NCI-H2196 (cell line): ENCODE results near the gene MBD3L2.
"Not testable (repeated sequence)": the region's sequence is repeated elsewhere in the genome, so short reads cannot be mapped to it uniquely, and the experiment has no call there.

Experiments
- DNase-seq: peaks from one replicate; lab custom pipeline; 2025; ENCODE audit not compliant: unreplicated experiment; lab: John Stamatoyannopoulos, UW

The MBD3L2 gene

DNA sequence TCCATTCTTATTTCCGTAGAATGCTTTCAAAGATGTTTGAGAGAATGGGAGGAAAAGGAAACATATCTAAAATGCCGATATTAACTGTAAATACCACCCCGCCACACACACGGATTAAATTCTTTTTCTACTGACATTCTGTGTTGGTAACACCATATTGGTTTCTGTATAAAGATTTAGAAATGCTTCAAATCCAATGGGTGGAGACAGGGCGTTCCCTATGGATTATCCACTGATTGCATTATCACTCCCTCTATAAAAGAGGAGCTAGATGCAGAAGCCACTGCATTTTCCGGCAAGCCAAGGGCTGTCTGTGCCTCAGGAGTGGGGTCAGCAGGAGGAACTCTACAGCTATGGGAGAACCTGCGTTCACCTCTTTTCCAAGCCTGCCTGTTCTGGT, at the start of gene MBD3L2:
Gene MBD3L2 (plus strand): TSS at position 301 of the 400 bp plus-strand sequence. CDS start 53 bp downstream, at position 354.
- not testable (repeated sequence) for DNase-seq

DNA sequence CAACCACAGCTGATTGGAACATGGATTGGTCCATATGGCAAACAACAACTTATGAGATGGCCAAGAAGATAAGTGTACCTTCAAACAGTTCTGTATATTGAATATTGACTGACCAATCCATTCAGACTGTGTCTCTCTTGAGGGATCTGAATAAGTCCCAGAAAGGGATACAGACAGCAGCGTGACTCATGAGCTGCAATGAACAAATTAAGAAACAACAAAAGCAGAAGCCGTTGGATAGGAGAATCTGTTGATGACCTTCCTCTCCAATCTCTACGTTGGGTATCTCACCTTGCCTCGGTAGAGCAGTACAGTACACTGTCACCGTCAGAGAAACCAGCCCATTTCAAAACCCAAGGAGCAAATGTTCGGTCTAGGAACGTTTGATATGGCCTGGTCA, 49.2 kb upstream of the MBD3L2 start:
- DNase-seq = no peak

DNA sequence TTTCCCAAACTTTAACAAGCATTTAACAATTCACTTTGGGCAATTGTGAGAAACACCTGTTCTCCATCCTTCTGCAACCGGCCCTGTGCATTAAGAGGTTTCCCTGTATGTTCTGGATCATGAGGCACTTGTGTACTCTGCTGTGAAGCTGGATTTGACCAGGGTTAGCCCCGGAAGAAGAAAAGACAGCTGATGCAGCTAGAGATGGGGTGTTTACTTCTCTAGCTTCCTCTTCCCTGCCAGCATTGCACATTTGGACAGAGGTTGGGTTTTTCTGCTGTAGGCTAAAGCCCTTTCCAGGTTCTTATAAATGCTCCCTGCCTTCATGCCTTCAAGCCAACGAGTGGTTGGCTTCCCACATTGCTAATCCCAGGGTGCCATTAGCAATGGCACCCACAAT, 48.8 kb upstream of the MBD3L2 start:
- no peak for DNase-seq

DNA sequence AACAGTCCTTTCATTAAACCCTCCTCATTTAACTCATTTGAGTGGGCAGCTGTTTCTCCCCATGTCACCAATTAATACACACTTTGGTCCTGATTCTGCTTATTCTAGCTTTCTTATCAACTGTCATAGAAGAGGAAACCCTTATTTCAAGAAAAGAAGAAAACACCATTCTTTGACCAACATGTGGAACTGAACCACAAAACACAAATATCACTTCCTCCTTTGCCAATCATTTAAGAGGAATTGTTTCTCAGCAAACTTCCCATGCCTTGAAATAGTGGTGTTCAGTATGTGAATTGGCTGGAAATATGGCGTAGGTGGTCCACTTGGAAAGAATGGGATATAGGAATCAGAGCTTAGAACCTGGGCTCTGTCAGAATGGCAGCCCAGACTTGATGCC, 48.3 kb upstream of the MBD3L2 start:
- no peak for DNase-seq

DNA sequence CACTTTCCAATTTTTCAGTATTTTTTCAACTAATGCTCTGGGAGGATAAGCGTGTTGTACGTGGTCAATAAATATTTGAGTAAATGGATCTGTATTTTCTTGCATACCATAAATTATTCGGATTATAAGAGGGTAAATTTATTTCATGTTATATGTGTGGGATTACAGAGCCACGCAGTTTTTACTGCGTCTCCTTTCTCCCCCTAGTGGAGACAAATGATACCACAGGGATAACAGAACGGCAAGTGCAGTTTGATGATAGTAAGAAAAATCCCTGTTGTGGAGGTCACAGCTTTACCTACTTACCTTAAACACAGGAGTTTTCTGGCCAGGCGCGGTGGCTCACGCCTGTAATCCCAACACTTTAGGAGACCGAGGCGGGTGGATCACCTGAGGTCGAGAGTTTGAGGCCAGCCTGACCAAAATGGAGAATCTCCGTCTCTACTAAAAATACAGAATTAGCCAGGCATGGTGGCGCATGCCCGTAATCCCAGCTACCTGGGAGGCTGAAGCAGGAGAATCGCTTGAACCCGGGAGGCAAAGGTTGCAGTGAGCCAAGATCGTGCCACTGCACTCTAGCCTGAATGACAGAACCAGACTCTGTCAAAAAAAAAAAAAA, 44.7 kb upstream of the MBD3L2 start:
- peak; percentile 62 for DNase-seq

DNA sequence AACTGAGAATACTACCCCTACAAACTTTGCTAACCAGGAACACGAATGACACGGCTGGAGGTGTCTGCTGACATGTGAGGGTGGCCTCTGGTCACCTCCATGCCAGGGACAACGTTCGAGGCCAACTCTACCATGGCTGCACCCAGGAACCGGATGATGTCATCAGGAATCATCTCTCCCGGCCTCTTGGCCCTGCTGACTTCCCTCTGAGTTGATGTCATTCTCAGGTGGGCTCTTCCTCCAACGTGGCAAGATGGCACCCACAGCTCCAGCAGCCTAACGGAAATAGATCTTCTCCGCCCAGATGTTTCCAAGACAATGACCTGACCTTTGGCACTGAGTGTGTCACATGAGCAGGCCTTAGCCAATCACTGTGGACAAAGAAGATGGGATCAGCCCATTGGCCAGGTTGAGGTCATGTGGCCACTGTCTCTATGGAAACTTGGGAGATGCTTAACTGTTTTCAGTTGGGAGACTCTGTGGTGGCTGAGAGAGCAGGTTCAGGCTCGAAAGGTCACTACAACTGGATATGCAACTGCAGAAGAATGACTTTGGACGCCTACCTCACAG, 42.9 kb upstream of the MBD3L2 start:
- DNase-seq = no peak

DNA sequence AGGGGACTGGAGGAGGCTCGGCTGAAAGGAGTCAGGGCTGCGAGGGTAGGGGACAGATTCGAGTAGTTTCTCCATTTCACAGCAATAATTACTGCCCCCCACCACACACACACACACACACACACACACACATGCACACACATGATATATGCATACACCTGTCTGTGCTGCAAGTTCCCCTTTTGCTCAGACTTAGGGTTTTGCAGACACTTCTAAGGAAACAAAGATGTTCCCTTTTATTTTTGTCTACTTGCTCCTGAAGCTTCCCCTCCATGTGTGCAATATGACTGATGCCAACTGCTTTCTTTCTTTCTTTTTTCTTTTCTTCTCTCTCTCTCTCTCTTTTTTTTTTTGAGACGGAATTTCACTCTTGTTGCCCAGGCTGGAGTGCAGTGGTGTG, 41.3 kb upstream of the MBD3L2 start:
- DNase-seq = no peak

DNA sequence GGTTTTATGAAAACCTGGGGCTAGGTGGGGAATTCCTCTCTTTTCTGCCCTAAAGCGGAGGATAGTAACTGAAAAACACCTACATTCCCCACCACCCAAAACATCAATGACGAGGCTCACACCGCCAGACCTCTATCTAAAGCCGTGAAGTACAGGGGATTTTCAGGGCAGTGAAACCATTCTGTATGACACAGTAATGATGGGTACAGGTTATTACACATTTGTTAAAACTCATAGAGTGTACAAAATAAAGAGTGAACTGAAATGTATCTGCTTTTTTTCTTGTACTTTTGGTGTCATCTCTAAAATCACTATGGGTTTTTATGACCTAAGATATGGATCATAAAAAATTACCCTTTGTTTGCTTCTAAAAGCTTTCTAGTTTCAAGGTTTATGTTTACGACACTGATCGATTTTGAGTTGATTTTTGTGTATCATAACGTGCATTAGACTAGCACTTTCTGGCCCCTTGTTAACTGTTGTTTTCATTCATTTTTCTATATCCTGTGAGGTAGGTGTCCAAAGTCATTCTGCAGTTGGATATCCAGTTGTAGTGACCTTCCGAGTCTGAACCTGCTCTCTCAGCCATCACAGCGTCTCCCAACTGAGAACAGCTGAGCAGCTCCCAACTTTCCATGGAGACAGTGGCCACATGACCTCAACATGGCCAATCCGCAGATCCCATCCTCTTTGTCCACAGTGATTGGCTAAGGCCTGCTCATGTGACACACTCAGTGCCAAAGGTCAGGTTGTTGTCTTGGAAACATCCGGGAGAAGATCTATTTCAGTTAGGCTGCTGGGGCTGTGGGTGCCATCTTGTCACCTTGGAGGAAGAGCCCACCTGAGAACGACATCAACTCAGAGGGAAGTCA, 38.2 kb upstream of the MBD3L2 start:
- DNase-seq = no peak

DNA sequence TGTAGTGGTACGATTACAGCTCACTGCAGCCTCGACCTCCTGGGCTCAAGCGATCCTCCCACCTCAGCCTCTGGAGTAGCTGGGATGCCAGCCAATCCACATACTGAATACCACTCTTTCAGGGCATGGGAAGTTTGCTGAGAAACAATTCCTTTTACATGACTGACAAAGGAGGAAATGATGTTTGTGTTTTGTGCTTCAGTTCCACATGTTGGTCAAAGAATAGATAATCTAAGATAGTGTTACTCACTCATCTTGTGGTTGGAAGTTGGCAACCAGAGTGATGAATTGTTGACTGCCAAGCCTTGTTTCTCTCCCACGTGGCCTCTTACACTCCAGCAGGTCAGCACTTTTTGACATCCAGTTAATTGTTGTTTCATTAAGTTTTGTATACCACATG, 35.4 kb upstream of the MBD3L2 start:
- no peak for DNase-seq

DNA sequence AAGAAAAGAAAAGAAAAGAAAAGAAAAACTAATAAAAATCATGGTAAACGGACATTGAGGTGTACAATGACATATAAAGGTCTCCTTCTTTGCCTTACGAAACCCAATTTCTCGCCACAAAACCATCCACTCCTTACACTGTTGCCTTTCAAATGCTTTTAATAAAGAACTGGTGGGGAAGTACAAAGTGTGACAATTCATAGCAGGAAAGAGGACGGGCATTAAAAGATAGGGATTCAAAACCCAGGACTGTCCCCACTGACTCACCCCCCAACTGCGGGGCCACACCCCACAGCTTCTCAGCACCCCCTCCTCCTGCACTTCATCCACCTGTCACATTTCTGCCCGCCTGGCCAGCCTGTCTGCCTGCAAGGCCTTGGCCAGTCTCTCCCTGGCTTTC, 30.3 kb upstream of the MBD3L2 start:
- no peak for DNase-seq

DNA sequence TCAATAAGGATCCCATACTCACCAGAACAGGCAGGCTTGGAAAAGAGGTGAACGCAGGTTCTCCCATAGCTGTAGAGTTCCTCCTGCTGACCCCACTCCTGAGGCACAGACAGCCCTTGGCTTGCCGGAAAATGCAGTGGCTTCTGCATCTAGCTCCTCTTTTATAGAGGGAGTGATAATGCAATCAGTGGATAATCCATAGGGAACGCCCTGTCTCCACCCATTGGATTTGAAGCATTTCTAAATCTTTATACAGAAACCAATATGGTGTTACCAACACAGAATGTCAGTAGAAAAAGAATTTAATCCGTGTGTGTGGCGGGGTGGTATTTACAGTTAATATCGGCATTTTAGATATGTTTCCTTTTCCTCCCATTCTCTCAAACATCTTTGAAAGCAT, 27.8 kb upstream of the MBD3L2 start, which contains the start of gene MBD3L2B:
Gene MBD3L2B (minus strand): TSS at position 101 of the 400 bp plus-strand sequence. CDS start 34 bp downstream, at position 67.
- not testable (repeated sequence) for DNase-seq

DNA sequence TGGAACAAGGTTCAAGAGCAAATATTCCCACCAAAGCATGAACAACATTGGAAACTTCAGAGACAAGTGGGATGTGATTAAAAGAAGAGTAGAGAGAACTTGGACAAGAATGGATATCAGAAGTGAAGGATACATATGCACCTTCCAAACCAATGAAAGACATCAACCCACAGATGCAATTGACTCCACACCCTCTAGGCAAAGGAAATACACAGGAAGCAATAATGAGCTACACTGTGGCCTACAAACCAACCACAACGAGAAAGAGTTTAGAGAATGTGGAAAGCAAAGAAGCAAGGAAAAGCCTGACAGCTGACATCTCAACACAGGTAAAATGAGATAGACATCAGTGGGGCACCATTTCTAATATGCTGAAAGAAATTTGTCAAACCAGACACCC, 20.3 kb upstream of the MBD3L2 start:
- DNase-seq = not testable (repeated sequence)

DNA sequence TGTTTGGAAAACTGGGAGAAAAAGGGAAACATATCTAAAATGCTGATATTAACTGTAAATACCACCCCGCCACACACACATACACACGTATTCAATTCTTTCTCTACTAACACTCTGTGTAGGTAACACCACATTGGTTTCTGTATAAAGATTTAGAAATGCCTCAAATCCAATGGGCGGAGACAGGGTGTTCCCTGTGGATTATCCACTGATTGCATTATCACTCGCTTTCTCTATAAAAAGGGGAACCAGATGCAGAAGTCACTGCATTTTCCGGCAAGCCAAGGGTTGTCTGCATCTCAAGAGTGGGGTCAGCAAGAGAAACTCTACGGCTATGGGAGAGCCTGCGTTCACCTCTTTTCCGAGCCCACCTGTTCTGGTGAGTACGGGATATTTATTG, 18.8 kb upstream of the MBD3L2 start, which contains the start of gene MBD3L5:
Gene MBD3L5 (plus strand): TSS at position 301 of the 400 bp plus-strand sequence. CDS start 34 bp downstream, at position 335.
- not testable (repeated sequence) for DNase-seq

DNA sequence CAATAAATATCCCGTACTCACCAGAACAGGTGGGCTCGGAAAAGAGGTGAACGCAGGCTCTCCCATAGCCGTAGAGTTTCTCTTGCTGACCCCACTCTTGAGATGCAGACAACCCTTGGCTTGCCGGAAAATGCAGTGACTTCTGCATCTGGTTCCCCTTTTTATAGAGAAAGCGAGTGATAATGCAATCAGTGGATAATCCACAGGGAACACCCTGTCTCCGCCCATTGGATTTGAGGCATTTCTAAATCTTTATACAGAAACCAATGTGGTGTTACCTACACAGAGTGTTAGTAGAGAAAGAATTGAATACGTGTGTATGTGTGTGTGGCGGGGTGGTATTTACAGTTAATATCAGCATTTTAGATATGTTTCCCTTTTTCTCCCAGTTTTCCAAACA, 9.0 kb upstream of the MBD3L2 start, which contains the start of gene MBD3L4:
Gene MBD3L4 (minus strand): TSS at position 101 of the 400 bp plus-strand sequence. CDS start 35 bp downstream, at position 66.
- not testable (repeated sequence) for DNase-seq

DNA sequence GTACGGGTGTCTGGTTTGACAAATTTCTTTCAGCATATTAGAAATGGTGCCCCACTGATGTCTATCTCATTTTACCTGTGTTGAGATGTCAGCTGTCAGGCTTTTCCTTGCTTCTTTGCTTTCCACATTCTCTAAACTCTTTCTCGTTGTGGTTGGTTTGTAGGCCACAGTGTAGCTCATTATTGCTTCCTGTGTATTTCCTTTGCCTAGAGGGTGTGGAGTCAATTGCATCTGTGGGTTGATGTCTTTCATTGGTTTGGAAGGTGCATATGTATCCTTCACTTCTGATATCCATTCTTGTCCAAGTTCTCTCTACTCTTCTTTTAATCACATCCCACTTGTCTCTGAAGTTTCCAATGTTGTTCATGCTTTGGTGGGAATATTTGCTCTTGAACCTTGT, 7.6 kb upstream of the MBD3L2 start:
- DNase-seq = not testable (repeated sequence)

DNA sequence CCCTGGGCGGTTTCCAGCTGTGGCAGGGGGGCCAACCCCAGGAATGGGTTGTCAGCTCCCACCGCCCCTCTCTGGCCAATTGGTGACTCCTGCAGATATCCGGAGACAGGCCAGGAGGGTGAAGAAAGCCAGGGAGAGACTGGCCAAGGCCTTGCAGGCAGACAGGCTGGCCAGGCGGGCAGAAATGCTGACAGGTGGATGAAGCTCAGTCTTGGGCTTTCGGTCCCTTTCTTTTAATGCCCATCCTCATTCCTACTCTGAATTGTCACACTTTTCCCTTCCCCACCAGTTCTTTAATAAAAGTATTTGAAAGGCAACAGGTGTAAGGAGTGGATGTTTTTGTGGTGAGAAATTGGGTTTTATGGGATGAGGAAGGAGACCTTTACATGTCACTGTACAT, 2.3 kb downstream of the MBD3L2 start:
- DNase-seq = not testable (repeated sequence)

DNA sequence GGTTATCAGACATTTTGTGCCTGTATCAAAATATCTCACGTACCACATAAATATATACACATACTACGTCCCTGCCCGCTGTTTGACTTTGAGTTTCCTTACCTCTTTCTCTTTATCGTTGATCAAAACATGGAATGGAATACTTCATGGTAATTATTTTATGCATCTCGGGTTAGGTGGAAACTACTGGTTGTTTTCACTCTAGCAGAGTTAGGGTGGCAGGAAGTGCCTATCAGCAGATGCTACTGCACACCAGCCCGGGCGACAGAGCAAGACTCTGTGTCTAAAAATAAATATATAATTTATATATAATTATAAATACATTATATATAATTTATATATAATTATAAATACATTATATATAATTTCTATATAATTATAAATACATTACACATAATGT, 3.8 kb downstream of the MBD3L2 start:
- not testable (repeated sequence) for DNase-seq

DNA sequence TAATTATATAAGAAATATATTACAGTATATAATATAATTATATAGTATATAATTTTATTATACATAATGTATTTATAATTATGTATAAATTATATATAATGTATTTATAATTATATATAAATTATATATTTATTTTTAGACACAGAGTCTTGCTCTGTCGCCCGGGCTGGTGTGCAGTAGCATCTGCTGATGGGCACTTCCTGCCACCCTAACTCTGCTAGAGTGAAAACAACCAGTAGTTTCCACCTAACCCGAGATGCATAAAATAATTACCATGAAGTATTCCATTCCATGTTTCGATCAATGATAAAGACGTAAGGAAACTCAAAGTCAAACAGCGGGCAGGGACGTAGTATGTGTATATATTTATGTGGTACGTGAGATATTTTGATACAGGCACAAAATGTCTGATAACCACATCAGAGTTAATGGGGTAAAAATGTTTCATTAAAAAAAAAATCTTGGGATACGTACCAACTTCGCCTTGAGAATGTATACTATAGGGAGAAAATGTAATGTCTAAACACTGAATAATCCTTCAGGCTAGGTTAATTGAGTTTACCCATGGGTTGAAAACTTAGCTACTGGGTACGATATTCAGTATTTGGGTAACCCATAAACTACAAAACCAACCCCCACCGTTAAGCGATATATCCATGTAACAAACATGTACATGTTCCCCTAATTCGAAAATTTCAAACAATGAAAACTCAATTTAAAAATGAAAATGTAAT, 5.7 kb downstream of the MBD3L2 start:
- not testable (repeated sequence) for DNase-seq

DNA sequence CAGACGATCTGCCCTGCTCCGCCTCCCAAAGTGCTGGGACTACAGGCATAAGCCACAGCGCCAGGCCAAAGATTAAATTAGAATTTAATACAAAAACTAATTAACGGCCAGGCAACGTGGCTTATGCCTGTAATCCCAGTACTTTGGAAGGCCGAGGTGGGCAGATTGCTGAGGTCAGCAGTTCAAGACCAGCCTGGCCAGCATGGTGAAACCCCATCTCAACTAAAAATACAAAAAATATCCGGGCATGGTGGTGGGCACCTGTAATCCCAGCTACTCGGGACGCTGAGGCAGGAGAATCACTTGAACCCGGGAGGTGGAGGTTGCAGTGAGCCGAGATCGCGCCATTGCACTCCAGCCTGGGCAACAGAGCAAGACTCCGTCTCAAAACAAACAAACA, 6.6 kb downstream of the MBD3L2 start:
- DNase-seq = not testable (repeated sequence)

DNA sequence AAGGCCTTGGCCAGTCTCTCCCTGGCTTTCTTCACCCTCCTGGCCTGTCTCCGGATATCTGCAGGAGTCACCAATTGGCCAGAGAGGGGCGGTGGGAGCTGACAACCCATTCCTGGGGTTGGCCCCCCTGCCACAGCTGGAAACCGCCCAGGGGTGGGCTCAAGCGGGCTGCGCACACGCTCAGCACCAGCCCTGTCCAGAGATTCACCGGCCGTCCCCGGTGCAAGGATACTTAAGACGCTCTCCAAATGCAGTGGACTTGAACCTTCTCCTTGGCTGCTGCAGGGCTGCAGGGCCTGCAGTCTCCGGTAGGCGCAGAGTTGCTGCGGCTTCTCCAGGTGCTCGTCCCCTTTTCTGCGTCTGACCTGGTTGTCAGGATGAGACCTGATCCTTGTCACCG, 7.2 kb downstream of the MBD3L2 start:
- DNase-seq = not testable (repeated sequence)

DNA sequence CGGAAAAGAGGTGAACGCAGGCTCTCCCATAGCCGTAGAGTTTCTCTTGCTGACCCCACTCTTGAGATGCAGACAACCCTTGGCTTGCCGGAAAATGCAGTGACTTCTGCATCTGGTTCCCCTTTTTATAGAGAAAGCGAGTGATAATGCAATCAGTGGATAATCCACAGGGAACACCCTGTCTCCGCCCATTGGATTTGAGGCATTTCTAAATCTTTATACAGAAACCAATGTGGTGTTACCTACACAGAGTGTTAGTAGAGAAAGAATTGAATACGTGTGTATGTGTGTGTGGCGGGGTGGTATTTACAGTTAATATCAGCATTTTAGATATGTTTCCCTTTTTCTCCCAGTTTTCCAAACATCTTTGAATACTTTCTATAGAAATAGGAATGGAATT, 9.5 kb downstream of the MBD3L2 start, which contains the start of gene MBD3L3:
Gene MBD3L3 (minus strand): TSS at position 101 of the 400 bp plus-strand sequence. CDS start 71 bp downstream, at position 30.
- DNase-seq = not testable (repeated sequence)
